Vagina (tissue), 2 donors: Measurements from ENCODE around the gene REEP1. TPM values are rescaled to one million over a fixed set of nuclear protein-coding genes. Genes with fewer than 3 reads are reported as not detected.

Source experiments
- DNase-seq, 2 donors: peaks; one replicate each; pipeline ENCODE4 v3.0.0-alpha.2; 2017; ENCODE audit errors: extremely low spot score in 2 of 2
- H3K27ac ChIP-seq: fragments of 200-600 bp; sonication (generic); one replicate; pipeline ENCODE4 v1.5.1; 2019
- H3K27me3 ChIP-seq: fragments of 200-600 bp; sonication (generic); one replicate; pipeline ENCODE4 v1.5.1; 2019
- H3K36me3 ChIP-seq, 2 donors: fragments of 200-600 bp; sonication (generic); one replicate each; pipeline ENCODE4 v1.5.1; 2017 to 2019
- H3K4me1 ChIP-seq: fragments of 200-600 bp; sonication (generic); one replicate; pipeline ENCODE4 v1.5.1; 2019
- H3K4me3 ChIP-seq, 2 donors: fragments of 200-600 bp; sonication (generic); 1 replicate in 1 of 2; 2 replicates in 1 of 2; pipeline ENCODE4 v1.5.1; 2016 to 2019
- H3K9me3 ChIP-seq: fragments of 200-600 bp; sonication (generic); one replicate; pipeline ENCODE4 v1.5.1; 2019
- POLR2A ChIP-seq, 2 donors: fragments of 450-650 bp; IDR thresholded peaks; one replicate each; pipeline ENCODE4 v1.6.1; 2017; ENCODE audit warnings: antibody characterized with exemption in 2 of 2, mild to moderate bottlenecking in 2 of 2, moderate library complexity in 2 of 2
- POLR2AphosphoS5 ChIP-seq, 2 donors: sonication (generic); formaldehyde crosslinking; IDR thresholded peaks; one replicate each; pipeline ENCODE4 v1.9.0; 2017; ENCODE audit warnings: antibody characterized with exemption in 2 of 2, mild to moderate bottlenecking in 2 of 2, low read depth in 1 of 2; ENCODE audit not compliant: insufficient read depth in 1 of 2
- intact Hi-C: fragments of 100-400 bp; cut with DNase I; formaldehyde crosslinking; loops from one replicate; pipeline ENCODE4 v1.15.1; 2023
- total RNA-seq: library from RNA; depleted of rRNA; stranded (reverse); fragments of >200 nt; gene quantifications from one replicate; pipeline ENCODE4 v1.2.3, GENCODE V29; 2016
- TF ChIP-seq, protein P1 (sequence below), 3 experiments: fragments of 450-650 bp in 2 of 3; fragments of 200-600 bp in 1 of 3; sonication (generic) in 1 of 3; IDR thresholded peaks; one replicate each; pipeline ENCODE4 v1.5.1; 2017 to 2019; ENCODE audit warnings: antibody characterized with exemption in 3 of 3, mild to moderate bottlenecking in 2 of 3, moderate library complexity in 2 of 3

The REEP1 gene
- total RNA-seq, 1 donor from 2014 or later, result 13.5 TPM

DNA sequence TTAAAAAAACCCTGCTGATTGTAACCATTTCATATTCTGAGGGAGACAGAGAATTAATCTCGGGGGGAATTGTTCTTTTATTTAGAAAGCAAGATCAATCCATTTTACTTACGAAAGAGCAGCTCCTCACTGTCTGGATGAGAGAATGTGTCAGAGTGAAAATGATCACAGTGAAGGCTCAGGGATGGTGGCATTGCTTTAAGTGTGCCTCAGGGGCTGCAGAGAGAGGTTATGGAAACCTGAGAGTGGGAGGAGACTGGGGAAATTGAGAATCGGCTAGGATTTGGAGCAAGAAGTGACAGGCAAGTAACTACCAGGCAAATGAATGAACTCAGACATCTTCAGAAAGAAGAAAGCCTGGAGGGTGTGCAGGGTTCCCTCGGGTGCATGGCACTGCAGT, 104.0 kb downstream of the REEP1 start:
- Histone ChIP-seq H3K36me3 (no peaks in the 10 kb centered on the region), H3K27ac (no peak overlapping the region), H3K4me3 (no peak overlapping the region), H3K27me3 (no peaks in the 10 kb centered on the region), H3K4me1 (no peaks in the 10 kb centered on the region), H3K9me3 (no peaks in the 10 kb centered on the region)
- no peak for DNase-seq
- TF ChIP-seq, protein P1, sequence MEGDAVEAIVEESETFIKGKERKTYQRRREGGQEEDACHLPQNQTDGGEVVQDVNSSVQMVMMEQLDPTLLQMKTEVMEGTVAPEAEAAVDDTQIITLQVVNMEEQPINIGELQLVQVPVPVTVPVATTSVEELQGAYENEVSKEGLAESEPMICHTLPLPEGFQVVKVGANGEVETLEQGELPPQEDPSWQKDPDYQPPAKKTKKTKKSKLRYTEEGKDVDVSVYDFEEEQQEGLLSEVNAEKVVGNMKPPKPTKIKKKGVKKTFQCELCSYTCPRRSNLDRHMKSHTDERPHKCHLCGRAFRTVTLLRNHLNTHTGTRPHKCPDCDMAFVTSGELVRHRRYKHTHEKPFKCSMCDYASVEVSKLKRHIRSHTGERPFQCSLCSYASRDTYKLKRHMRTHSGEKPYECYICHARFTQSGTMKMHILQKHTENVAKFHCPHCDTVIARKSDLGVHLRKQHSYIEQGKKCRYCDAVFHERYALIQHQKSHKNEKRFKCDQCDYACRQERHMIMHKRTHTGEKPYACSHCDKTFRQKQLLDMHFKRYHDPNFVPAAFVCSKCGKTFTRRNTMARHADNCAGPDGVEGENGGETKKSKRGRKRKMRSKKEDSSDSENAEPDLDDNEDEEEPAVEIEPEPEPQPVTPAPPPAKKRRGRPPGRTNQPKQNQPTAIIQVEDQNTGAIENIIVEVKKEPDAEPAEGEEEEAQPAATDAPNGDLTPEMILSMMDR (IDR thresholded peaks at IDR 0.05), result no peak
- intact Hi-C loops, result no loop called here

DNA sequence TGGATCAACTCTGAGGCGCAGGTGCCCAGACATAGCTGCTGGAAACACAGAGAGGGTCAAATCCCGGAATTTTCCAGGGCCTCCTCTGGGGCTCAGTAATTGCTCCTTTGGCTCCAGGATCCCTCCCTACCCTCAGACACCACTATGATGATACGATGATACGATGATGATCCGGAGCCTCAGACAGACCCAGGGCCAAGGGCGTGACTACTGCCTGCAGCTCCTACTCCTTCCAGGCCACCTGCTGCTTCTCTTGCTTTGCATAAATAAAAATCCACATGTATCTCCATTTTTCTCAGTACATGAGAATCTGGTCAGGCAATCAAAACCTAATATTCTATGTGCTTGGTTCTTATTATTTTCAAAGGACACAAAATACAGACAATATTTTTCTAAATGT, 104.5 kb downstream of the REEP1 start:
- H3K4me1 ChIP-seq, result no peaks in the 10 kb centered on the region
- no peaks in the 10 kb centered on the region for H3K9me3 ChIP-seq
- DNase-seq, result no peak
- no peaks in the 10 kb centered on the region for H3K27me3 ChIP-seq
- H3K36me3 ChIP-seq, result no peaks in the 10 kb centered on the region
- no peak overlapping the region for H3K27ac ChIP-seq
- TF ChIP-seq POLR2A (IDR thresholded peaks at IDR 0.05), result no peak
- TF ChIP-seq POLR2AphosphoS5 (IDR thresholded peaks at IDR 0.05; ENCODE audit: insufficient read depth in 1 of 2, low read depth in 1 of 2), result no peak
- TF ChIP-seq, protein P1 (IDR thresholded peaks at IDR 0.05), result no peak
- no peak overlapping the region for H3K4me3 ChIP-seq
- intact Hi-C loops, result no loop called here

DNA sequence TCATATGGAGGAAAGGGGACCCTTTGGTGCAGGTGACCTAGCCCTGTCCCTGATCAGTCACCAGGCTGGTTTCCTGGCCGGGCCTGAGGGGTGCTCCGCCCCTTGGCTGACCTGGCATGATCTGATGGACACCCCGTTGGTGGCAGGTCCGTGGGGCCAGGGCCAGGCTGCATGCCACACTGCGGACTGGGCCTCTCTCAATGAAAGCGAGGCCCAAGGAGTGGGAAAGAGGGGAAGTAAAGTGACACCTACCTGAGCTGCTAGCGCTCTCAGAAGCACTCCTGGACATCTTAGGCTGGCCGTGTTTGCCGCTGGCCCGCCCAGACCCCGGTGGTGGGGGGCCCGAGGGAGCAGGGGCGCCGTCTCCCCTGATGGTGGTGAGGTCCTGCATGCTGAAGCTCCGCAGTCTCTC, 105.0 kb downstream of the REEP1 start:
- intact Hi-C loops, result no loop called here
- no peaks in the 10 kb centered on the region for H3K27me3 ChIP-seq
- no peak overlapping the region for H3K27ac ChIP-seq
- no peaks in the 10 kb centered on the region for H3K4me1 ChIP-seq
- no peaks in the 10 kb centered on the region for H3K9me3 ChIP-seq
- no peaks in the 10 kb centered on the region for H3K36me3 ChIP-seq
- TF ChIP-seq POLR2A (IDR thresholded peaks at IDR 0.05) (no peak), POLR2AphosphoS5 (IDR thresholded peaks at IDR 0.05; ENCODE audit: insufficient read depth in 1 of 2, low read depth in 1 of 2) (no peak)
- TF ChIP-seq, protein P1 (IDR thresholded peaks at IDR 0.05), result no peak
- no peak for DNase-seq
- no peak overlapping the region for H3K4me3 ChIP-seq

DNA sequence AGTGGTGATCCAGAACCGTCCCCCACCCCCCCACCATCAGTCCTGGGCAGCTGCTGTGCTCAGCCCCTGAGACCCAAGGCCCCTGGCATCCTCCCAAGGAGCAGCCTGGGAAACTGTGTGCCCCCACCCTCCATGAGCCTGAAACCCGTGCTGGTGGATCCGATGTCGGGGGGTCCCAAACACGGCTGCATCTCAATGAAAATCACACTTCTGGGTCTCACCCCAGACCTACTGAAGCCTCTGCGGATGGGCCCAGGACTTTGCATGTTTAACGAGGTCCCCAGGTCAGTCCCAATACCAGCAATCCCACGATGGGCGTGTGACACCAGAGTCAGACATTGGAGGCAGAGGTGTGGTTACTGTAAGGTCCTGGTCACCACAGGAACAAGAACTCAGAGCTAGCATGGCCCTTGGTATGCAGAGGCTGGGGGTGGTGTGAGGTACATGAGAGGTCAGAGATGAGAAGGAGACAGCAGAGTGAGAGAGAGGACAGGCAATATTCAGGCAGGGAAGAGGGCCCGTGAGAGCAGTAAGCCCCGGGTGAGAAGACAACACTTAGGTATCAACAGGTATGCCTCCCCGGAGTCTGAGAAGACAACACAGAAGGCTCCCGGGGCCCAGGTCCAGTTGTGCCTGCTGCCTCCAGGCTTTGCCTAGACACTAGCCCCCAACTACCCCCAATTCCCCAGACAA, 105.6 kb downstream of the REEP1 start:
- Histone ChIP-seq H3K36me3 (no peaks in the 10 kb centered on the region), H3K4me3 (no peak overlapping the region), H3K27ac (no peak overlapping the region), H3K27me3 (no peaks in the 10 kb centered on the region), H3K4me1 (no peaks in the 10 kb centered on the region), H3K9me3 (no peaks in the 10 kb centered on the region)
- no peak for DNase-seq
- TF ChIP-seq POLR2A (IDR thresholded peaks at IDR 0.05), result no peak
- TF ChIP-seq POLR2AphosphoS5 (IDR thresholded peaks at IDR 0.05; ENCODE audit: insufficient read depth in 1 of 2, low read depth in 1 of 2), result no peak
- TF ChIP-seq, protein P1 (IDR thresholded peaks at IDR 0.05), result no peak
- intact Hi-C loops, result no loop called here

DNA sequence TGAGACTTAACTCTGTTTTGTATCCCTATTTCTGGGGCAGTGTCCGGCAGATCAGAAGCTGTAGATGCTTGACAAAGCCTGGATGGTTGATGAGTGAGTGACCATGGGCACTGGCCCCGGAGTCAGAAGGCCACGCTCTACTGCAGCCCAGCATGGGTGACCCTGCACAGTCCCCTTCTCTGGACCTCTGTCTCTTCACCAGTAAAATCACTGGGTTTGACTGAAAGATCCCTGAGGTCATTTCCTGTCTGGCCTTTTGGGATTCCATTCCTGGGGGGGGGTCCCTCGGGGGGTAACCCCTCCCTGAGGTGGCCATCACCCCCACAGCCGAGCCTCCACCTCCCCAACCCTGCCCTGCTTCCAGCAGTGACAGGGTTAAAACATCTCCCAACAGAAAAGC, 106.5 kb downstream of the REEP1 start:
- TF ChIP-seq POLR2A (IDR thresholded peaks at IDR 0.05), result no peak
- intact Hi-C loops, result no loop called here
- H3K4me1 ChIP-seq, result no peaks in the 10 kb centered on the region
- H3K4me3 ChIP-seq, result no peak overlapping the region
- no peaks in the 10 kb centered on the region for H3K9me3 ChIP-seq
- H3K27me3 ChIP-seq, result no peaks in the 10 kb centered on the region
- DNase-seq, result no peak
- H3K27ac ChIP-seq, result no peak overlapping the region
- no peaks in the 10 kb centered on the region for H3K36me3 ChIP-seq
